ACC112 (cell line): ENCODE data around the gene PRPF4.
A peak's percentile ranks its signal among the peaks of the same experiment; 100 is the strongest.
"Not testable (repeated sequence)": the region's sequence is repeated elsewhere in the genome, so short reads cannot be mapped to it uniquely, and the experiment has no call there.

Experiments used
- H2AFZ ChIP-seq: fragments of 200-600 bp; sonication (generic); one replicate; pipeline ENCODE4 v1.6.0; 2017; ENCODE audit warnings: antibody characterized with exemption, low read length; ENCODE audit not compliant: unreplicated experiment
- H3K27ac ChIP-seq: fragments of 200-600 bp; sonication (generic); 2 replicates; pipeline ENCODE4 v1.5.1; 2014; ENCODE audit warnings: low read depth, mild to moderate bottlenecking, antibody characterized with exemption, low read length, moderate library complexity
- H3K27me3 ChIP-seq: fragments of 200-600 bp; sonication (generic); 2 replicates; pipeline ENCODE4 v1.6.1; 2014; ENCODE audit warnings: mild to moderate bottlenecking, antibody characterized with exemption, low read length, moderate library complexity, mixed read lengths; ENCODE audit not compliant: insufficient read depth
- H3K36me3 ChIP-seq: fragments of 200-600 bp; sonication (generic); 2 replicates; pipeline ENCODE4 v1.6.1; 2016; ENCODE audit warnings: mild to moderate bottlenecking, antibody characterized with exemption, low read length, moderate library complexity, mixed read lengths; ENCODE audit not compliant: insufficient read depth
- H3K4me1 ChIP-seq: fragments of 200-600 bp; sonication (generic); one replicate; pipeline ENCODE4 v1.6.1; 2016; ENCODE audit warnings: low read length, mixed read lengths; ENCODE audit not compliant: insufficient read depth, unreplicated experiment, control insufficient read depth
- H3K4me3 ChIP-seq: fragments of 200-600 bp; sonication (generic); 2 replicates; pipeline ENCODE4 v1.5.1; 2014; ENCODE audit warnings: mild to moderate bottlenecking, low read depth, low read length
- H3K79me2 ChIP-seq: fragments of 200-600 bp; sonication (generic); one replicate; pipeline ENCODE4 v1.6.0; 2016; ENCODE audit warnings: low read length; ENCODE audit not compliant: control insufficient read depth, unreplicated experiment, insufficient read depth

The PRPF4 gene

DNA sequence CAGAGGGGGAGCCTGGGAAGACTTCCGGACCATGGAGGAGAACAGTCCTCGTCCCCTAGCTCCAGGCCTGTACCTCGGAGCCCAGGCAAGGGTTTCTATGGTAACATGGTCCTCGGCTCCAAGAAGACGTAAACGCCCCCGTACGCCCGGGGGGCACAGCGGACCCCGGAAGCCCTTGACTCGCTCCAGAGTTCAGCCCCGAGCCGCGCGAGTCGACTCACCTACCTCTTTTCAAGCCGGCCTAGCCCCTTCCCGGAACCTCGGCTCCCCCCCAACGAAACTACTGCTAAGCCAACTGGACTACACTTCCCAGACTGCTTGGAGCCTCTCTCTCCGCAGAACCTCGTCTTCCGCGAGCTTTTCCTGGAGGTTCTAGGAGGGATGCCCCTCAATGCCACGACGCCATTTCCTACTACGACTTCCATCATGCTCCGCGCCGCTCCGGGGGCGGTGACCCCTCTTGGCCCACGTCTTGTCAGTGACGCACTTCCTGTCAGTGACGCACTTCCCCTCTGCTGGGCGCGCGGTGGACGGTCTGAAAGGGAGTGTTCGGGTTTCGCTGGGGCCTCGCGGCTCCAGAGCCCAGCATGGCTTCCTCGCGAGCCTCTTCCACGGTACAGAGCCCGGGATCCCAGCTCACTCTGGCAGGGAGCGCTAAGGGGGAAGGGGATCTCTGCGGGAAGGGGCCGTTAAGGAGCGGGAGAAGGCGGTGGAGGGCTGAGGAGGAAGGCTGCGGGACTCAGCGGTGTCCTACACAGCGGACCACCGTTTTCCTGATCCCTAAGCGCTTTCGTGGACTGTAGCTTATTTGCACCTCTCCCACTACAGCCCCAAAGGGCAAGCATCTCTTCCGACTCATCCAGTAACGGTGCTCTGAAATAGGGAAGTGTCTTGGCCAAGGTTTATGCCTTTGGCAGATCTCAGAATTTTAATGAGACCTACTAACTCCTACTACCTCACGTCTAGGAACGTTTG is at the start of gene PRPF4, which contains the start of gene CDC26:
Gene PRPF4 (plus strand): TSS at position 502 of the 975 bp plus-strand sequence. CDS start 86 bp downstream, at position 588.
Gene CDC26 (minus strand): TSS at position 416 of the 975 bp plus-strand sequence. CDS start 3,065 bp downstream, outside the sequence.
- peaks cover 32% of the 10 kb centered on the region for H3K36me3 ChIP-seq
- H3K4me1 ChIP-seq: peaks cover 24% of the 10 kb centered on the region
- peak within 1 kb of the TSS; percentile 80 for H3K27ac ChIP-seq
- peaks cover 53% of the 10 kb centered on the region for H3K79me2 ChIP-seq
- no peaks in the 10 kb centered on the region for H3K27me3 ChIP-seq
- H3K4me3 ChIP-seq: peak within 1 kb of the TSS; percentile 99
- H2AFZ ChIP-seq: peak within 1 kb of the TSS; percentile 91

DNA sequence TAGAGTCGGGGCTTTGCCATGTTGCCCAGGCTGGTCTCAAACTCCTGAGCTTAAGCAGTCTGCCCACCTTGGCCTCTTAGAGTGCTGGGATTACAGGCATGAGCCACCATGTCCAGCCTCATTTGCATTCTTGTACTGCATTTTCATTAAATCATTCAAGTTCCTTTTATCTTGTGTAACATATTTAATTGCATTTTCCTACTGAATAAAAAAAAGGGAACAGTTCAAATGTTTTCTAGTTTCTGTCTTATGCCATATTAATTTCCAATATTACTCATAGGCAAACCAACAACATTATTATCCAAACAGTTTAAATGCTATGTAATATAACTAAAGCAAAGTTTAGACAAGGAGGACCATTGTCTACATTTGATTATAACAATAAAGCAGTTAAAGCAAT is 48.0 kb upstream of the PRPF4 start:
- Histone ChIP-seq H3K27ac (no peak overlapping the region), H3K4me1 (peaks cover 6% of the 10 kb centered on the region), H2AFZ (no peak overlapping the region), H3K27me3 (no peaks in the 10 kb centered on the region), H3K79me2 (peaks cover 44% of the 10 kb centered on the region), H3K4me3 (no peak overlapping the region), H3K36me3 (peaks cover 8% of the 10 kb centered on the region; the same call in 1 of the 2 replicates)

DNA sequence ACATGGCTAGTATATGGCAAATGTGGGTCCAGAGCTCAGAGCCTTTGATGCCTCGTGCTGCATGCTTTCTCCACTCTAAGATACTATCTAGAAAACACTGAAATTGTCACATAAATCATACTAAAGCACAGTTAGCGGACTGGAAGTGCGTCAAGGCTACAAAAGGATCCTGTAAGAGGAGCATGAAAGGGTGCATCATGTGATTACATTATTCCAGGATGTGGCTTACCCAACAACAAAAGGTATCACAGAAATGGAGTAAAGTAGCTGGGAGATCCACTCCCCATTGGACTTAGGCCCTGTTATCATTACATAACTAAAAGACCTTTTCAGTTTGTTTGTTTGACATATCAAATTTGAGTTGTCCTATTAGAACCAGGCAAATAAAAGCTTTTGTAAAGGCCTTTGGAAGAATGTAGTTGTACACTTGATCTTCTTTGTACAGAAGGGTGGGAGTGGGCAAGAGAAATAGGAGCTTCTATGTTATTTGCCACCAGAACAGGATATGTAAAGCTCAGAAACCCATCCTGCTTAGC is 47.3 kb upstream of the PRPF4 start:
- Histone ChIP-seq H3K27me3 (no peaks in the 10 kb centered on the region), H3K4me1 (peaks cover 11% of the 10 kb centered on the region), H3K4me3 (no peak overlapping the region), H3K27ac (no peak overlapping the region), H3K79me2 (peaks cover 36% of the 10 kb centered on the region), H2AFZ (no peak overlapping the region), H3K36me3 (peaks cover 8% of the 10 kb centered on the region; the same call in 1 of the 2 replicates)

DNA sequence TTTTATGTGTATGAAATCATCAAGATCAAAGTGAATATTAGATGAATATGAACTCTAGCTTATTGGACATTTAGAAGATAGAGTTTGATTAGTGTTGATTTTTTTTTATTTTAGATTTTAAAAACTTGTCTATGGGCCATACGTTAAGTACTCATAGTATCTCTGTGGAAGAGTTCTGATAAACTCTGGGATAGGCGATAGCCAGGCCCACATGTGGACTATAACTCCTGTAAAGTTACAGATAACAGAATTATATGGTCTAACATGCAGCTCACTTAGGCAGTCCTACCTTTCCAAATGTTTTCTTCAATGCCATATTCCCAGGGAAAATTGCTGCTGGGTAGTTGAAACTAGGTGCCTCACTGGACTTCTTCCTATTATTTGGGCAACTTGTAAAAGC is 43.8 kb upstream of the PRPF4 start:
- no peak overlapping the region for H3K4me3 ChIP-seq
- no peak overlapping the region for H2AFZ ChIP-seq
- H3K36me3 ChIP-seq: 0 out of 2 replicates have a peak, but pooled peaks cover 3% of the 10 kb centered on the region
- no peaks in the 10 kb centered on the region for H3K27me3 ChIP-seq
- no peak overlapping the region for H3K27ac ChIP-seq
- peaks cover 12% of the 10 kb centered on the region for H3K4me1 ChIP-seq
- H3K79me2 ChIP-seq: peaks cover 20% of the 10 kb centered on the region

DNA sequence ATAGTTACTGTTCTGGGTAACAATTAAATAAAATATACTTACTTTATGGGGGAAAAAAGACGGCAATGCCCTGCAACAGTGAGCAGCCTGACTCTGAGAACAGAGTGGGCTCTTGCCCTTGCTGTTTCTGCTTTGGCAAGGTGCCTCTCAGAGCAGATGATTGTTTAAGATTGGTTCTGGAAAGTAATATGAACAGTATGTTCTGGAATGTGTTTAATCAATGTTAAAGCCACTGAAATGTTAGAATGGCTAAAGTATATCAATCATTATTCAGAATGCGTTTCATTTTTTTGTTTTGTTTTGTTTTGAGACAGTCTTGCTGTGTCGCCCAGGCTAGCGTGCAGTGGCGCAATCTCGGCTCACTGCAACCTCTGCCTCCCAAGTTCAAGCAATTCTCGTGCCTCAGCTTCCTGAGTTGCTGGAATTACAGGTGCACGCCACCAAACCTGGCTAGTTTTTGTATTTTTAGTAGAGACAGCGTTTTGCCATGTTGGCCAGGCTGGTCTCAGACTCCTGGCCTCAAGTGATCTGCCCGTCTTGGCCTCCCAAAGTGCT is 39.7 kb upstream of the PRPF4 start:
- not testable (repeated sequence) for H2AFZ ChIP-seq, H3K36me3 ChIP-seq, H3K27ac ChIP-seq, H3K79me2 ChIP-seq, H3K27me3 ChIP-seq, H3K4me3 ChIP-seq
- H3K4me1 ChIP-seq: peaks cover 20% of the 10 kb centered on the region

DNA sequence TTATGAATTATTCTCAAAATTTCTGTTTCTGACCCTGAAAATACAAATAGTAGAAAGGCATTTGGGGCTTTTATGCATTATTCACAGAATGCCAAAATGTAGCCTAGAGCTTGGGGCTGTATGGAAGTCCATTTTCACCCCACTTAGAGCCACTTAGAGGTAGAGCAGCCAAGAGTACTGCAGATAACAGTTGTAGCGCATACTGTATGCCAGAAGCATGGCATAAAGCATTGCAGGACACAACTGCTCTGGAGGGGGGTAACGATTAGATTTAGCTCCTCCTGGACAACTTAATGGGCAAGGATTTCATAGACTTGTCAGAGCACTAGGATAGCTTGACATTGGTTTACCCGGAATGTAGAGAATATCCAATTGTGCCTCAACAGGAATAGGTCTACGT is 38.4 kb upstream of the PRPF4 start:
- Histone ChIP-seq H3K27ac (no peak overlapping the region), H3K4me1 (peaks cover 20% of the 10 kb centered on the region), H3K36me3 (no peaks in the 10 kb centered on the region), H2AFZ (no peak overlapping the region), H3K27me3 (no peaks in the 10 kb centered on the region), H3K4me3 (no peak overlapping the region), H3K79me2 (peaks cover 8% of the 10 kb centered on the region)

DNA sequence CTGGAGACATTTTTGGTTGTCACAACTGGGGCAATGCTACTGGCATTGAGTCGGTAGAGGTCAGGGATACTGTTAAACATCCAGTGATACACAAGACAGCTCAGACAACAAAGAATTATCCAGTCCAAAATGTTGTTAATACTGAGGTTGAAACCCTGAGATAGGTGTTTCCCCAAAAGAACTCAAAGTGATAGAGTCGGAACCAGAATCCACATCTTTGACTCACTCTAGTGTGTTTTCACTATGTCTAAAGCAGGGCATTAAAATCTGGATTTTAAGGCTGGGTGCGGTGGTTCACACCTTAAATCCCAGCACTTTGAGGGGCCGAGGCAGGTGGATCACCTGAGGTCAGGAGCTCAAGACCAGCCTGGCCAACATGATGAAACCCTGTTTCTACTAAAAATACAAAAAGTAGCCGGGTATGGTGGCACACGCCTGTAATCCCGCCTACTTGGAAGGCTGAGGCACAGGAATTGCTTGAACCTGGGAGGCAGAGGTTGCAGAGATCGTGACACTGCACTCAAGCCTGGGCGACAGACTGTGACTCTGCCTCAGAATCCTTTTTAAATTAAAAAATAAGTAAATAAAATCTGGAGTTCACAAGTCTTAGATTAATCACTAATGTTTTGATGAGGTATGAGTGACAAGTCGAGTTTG is 37.1 kb upstream of the PRPF4 start:
- Histone ChIP-seq H3K4me3 (no peak overlapping the region), H3K27me3 (no peaks in the 10 kb centered on the region), H2AFZ (no peak overlapping the region), H3K4me1 (peaks cover 13% of the 10 kb centered on the region), H3K79me2 (peaks cover 8% of the 10 kb centered on the region), H3K27ac (no peak overlapping the region), H3K36me3 (no peaks in the 10 kb centered on the region)

DNA sequence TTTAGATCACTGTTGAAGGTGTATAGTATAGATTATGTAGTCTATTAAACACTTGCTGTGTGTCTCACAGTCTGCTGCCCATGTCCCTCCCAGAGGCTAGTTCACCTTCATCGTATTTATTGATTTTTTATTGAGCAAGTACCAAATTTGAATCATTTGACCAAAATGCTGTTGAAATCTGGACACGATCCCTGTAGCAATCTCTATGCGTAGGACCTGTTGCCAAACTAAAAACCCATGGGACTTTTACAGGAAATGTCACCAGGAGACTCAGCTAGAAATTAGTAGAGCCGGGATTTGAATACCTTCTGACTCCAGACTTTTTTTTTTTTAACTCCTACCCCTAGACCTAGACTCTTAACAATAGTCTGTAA is 36.6 kb upstream of the PRPF4 start:
- no peak overlapping the region for H3K27ac ChIP-seq
- H2AFZ ChIP-seq: no peak overlapping the region
- peaks cover 8% of the 10 kb centered on the region for H3K4me1 ChIP-seq
- H3K4me3 ChIP-seq: no peak overlapping the region
- H3K36me3 ChIP-seq: no peaks in the 10 kb centered on the region
- H3K79me2 ChIP-seq: peaks cover 6% of the 10 kb centered on the region
- no peaks in the 10 kb centered on the region for H3K27me3 ChIP-seq

DNA sequence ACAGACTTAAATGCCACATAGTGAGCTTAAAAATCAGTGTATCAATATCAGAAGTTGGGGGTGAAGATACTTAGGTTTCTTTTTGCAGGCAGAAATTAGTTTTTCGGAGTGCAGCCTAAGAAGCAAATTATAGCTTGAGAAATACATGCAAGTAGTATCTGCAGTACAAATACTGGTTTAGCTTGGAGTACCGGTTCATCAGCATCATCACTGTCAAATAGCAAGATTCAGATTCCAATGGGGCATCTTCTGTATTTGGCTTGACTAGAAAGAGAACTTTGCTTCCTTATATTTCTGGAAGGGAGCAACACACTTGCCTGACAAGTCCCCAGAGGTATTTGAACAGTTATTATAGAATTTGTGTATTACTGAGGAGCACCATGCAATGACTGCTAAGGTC is 34.3 kb upstream of the PRPF4 start:
- Histone ChIP-seq H3K4me1 (peaks cover 8% of the 10 kb centered on the region), H3K79me2 (peaks cover 12% of the 10 kb centered on the region), H3K36me3 (no peaks in the 10 kb centered on the region), H3K4me3 (no peak overlapping the region), H2AFZ (no peak overlapping the region), H3K27me3 (no peaks in the 10 kb centered on the region), H3K27ac (no peak overlapping the region)

DNA sequence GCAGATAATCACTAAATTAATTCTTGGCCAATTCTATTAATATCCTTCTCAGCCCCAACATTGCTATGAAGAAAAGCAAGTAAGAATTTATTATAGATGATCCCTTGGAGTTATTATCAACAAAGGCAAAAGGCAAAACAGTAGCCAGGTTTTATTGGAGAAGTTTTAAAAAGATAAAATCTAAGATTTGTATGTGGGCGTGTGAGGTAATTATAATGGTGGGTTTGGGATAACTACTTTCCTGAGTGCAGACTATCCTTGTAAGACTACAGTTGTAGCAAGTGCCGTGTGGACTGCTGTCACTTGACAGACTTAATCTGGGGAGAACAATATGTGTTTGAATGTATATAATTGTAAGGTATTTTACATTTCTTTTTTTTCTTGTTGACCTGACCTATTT is 30.9 kb upstream of the PRPF4 start:
- no peaks in the 10 kb centered on the region for H3K4me1 ChIP-seq
- no peak overlapping the region for H2AFZ ChIP-seq
- H3K79me2 ChIP-seq: peaks cover 12% of the 10 kb centered on the region
- H3K4me3 ChIP-seq: no peak overlapping the region
- H3K27ac ChIP-seq: no peak overlapping the region
- H3K27me3 ChIP-seq: no peaks in the 10 kb centered on the region
- H3K36me3 ChIP-seq: no peaks in the 10 kb centered on the region
